ENCODE data around the gene HADH.

Gene HADH

DNA sequence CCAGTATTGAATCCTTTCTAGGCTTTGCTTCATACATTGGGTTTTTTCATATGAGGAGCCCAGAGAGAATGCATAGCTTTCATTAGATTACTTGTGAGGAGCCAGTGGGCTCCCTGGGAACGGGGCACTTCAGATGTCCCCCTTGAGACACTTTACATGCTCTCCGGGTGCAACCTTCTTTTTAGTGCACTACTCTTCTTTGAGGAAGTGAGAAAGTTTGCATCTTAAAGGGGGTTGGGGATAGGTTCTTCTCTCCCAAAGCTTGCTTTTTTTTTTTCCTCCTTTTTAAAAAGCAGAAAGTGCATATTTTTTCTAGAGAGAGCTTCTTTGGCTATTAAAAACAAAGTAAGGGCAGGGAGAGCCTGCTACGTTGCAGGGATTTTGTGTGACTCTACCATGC is 4.3 kb downstream of the HADH start:
- H3K27me3 ChIP-seq (replicated peaks; ENCODE audit: control insufficient read depth, insufficient read depth, low read length, poor library complexity, severe bottlenecking) = no peaks in the 10 kb centered on the region
- no peak for DNase-seq
- H3K4me1 ChIP-seq (ENCODE audit: control insufficient read depth, insufficient read depth, low read length, poor library complexity, severe bottlenecking) = peaks cover 2% of the 10 kb centered on the region
- no peak overlapping the region for H3K27ac ChIP-seq (ENCODE audit: insufficient read depth, low read length, poor library complexity, severe bottlenecking)
- H3K36me3 ChIP-seq (ENCODE audit: control insufficient read depth, insufficient read depth, low read length) = no peaks in the 10 kb centered on the region
- no peak overlapping the region for H3K4me3 ChIP-seq (ENCODE audit: insufficient read depth, low read depth, low read length, poor library complexity, severe bottlenecking)
- no peaks in the 10 kb centered on the region for H3K9me3 ChIP-seq (ENCODE audit: control insufficient read depth, low read length)

DNA sequence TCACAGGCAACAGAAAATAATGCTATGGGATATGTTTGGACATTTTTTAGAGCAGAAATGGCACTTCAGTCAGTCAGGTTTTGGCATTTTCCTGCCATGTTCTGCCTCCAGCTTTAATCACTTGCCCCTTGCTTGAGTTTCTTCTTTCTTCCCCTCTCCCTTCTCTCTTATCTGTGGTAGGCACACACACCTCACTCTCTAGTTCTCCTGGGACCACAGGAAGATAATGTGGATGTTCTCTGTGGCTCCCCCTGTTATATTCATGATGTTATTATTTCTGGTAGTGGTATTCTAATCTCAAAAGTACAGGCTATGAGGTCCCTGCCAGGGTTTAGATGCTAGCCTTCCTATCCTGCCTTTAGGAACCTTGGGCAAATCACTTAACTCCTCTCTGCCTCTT is 5.2 kb downstream of the HADH start:
- Histone ChIP-seq H3K27ac (ENCODE audit: insufficient read depth, low read length, poor library complexity, severe bottlenecking) (no peak overlapping the region), H3K9me3 (ENCODE audit: control insufficient read depth, low read length) (no peaks in the 10 kb centered on the region), H3K4me1 (ENCODE audit: control insufficient read depth, insufficient read depth, low read length, poor library complexity, severe bottlenecking) (no peaks in the 10 kb centered on the region), H3K4me3 (ENCODE audit: insufficient read depth, low read depth, low read length, poor library complexity, severe bottlenecking) (no peak overlapping the region), H3K36me3 (ENCODE audit: control insufficient read depth, insufficient read depth, low read length) (no peaks in the 10 kb centered on the region), H3K27me3 (replicated peaks; ENCODE audit: control insufficient read depth, insufficient read depth, low read length, poor library complexity, severe bottlenecking) (no peaks in the 10 kb centered on the region)
- no peak for DNase-seq

DNA sequence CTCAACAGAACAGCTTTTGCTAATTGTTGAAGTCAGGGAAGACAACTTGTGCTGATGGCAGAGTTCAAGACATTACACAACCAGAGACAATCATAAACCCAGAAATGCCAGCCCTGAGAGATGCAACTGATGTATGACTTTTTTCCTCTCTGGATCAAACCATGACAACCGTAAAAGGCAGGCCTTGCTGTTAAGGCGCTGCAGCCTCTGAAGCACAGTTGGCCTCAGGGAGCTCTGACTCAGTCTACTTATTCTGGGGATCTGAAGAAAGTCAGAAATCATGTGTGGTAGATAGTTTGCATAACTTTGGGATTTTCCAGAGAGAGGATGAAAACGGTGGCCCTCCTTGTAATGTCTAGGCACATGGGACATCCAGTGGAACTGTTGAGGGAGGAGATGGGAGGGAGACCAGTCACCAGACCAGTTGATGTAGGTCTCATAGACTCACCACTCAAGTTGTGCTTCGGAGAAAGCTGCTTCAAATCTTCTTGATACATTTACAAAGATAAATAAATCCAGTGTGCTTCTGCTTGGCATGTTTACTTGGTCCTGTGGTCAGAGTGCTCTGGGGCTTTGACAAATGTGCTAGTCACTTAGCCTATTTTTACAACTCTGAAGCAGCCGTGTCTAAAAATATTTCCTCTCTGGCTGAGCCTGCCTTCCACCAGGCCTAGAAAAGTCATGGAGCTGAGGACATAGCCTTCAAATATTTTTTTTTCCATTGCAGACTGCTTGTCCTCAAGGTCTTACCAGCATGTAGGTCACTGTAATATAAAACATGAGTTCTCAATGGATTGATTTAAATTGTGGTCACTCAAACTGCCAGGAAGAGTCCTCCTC is 7.5 kb downstream of the HADH start:
- no peaks in the 10 kb centered on the region for H3K27me3 ChIP-seq (replicated peaks; ENCODE audit: control insufficient read depth, insufficient read depth, low read length, poor library complexity, severe bottlenecking)
- H3K9me3 ChIP-seq (ENCODE audit: control insufficient read depth, low read length) = no peaks in the 10 kb centered on the region
- H3K27ac ChIP-seq (ENCODE audit: insufficient read depth, low read length, poor library complexity, severe bottlenecking) = no peak overlapping the region
- no peaks in the 10 kb centered on the region for H3K36me3 ChIP-seq (ENCODE audit: control insufficient read depth, insufficient read depth, low read length)
- H3K4me3 ChIP-seq (ENCODE audit: insufficient read depth, low read depth, low read length, poor library complexity, severe bottlenecking) = no peak overlapping the region
- H3K4me1 ChIP-seq (ENCODE audit: control insufficient read depth, insufficient read depth, low read length, poor library complexity, severe bottlenecking) = no peaks in the 10 kb centered on the region
- DNase-seq = no peak

DNA sequence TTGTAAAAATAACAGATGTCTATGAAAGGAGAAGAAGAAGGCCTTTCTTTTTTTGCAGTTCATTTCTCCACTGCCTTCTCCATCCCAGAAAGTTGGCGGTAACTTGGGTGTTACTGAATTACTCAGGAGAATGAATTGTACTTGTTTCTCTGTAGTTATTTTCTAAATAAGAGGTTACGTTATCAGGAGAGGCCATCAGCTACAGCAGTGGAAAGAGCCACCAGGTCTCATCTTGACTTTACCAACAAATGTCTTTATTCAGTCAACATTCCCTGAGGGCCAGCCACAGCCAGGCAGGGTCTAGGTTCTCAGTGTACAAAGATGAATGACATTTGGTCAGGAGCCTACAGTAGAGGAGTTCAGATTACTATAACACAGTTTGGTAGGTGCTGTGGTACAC is 8.1 kb downstream of the HADH start:
- Histone ChIP-seq H3K4me3 (ENCODE audit: insufficient read depth, low read depth, low read length, poor library complexity, severe bottlenecking) (no peak overlapping the region), H3K4me1 (ENCODE audit: control insufficient read depth, insufficient read depth, low read length, poor library complexity, severe bottlenecking) (no peaks in the 10 kb centered on the region), H3K27me3 (replicated peaks; ENCODE audit: control insufficient read depth, insufficient read depth, low read length, poor library complexity, severe bottlenecking) (no peaks in the 10 kb centered on the region), H3K9me3 (ENCODE audit: control insufficient read depth, low read length) (no peaks in the 10 kb centered on the region), H3K36me3 (ENCODE audit: control insufficient read depth, insufficient read depth, low read length) (no peaks in the 10 kb centered on the region), H3K27ac (ENCODE audit: insufficient read depth, low read length, poor library complexity, severe bottlenecking) (no peak overlapping the region)
- DNase-seq = no peak

DNA sequence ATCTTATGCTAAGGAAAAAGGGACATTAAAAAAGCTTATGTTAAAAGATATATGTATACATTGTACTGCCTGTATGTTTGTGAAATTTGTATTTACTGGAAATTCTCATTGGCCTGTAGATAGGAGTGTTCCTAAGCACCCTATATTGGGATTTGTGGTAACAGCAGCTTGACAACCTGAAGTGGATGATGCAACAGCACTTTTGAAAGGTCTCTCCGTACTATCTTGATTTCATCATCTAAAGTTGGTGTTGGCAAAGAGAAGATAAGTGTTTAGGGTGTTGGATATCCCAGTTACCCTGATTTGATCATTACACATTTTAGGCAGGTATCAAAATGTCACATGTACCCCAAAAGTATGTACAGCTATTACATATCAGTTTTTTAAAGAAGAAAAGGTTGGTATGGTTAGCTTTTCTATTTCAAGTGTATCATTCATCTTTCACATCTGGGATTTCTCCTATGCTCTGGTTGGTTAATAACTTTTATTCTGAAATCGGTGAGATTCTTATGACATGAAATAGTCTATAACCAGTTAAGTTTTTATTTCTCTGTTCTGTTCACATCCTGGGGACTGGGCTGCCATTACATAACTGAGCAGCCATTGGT is 10.3 kb downstream of the HADH start:
- Histone ChIP-seq H3K27me3 (replicated peaks; ENCODE audit: control insufficient read depth, insufficient read depth, low read length, poor library complexity, severe bottlenecking) (no peaks in the 10 kb centered on the region), H3K27ac (ENCODE audit: insufficient read depth, low read length, poor library complexity, severe bottlenecking) (no peak overlapping the region), H3K36me3 (ENCODE audit: control insufficient read depth, insufficient read depth, low read length) (no peaks in the 10 kb centered on the region), H3K4me1 (ENCODE audit: control insufficient read depth, insufficient read depth, low read length, poor library complexity, severe bottlenecking) (no peaks in the 10 kb centered on the region), H3K4me3 (ENCODE audit: insufficient read depth, low read depth, low read length, poor library complexity, severe bottlenecking) (no peak overlapping the region), H3K9me3 (ENCODE audit: control insufficient read depth, low read length) (no peaks in the 10 kb centered on the region)
- DNase-seq = no peak

DNA sequence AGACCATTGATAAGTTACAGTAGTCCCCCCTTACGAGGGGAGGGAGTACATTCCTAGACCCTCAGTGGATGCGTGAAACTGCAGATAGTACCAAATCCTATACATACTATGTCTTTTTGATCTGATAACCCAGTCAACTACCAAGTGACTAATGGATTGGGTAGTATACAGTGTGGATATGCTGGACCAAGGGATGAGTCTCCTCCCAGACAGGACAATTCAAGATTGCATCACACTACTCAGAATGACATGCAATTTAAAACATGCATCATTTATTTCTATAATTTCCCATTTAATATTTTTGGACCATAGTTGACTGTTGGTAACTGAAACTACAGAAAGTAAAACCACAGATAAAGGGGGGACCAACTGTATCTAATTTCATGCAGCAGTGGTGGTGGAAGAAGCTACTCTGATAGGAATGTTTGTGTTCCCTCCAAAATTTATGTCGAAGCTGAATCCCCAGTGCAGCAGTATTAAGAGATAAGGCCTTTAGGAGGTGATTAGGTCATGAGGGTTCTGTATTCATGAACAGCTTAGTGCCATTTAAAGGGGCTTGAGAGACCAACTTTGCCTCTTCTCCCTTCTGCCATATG is 11.9 kb downstream of the HADH start:
- no peak for DNase-seq
- Histone ChIP-seq H3K27me3 (replicated peaks; ENCODE audit: control insufficient read depth, insufficient read depth, low read length, poor library complexity, severe bottlenecking) (no peaks in the 10 kb centered on the region), H3K4me3 (ENCODE audit: insufficient read depth, low read depth, low read length, poor library complexity, severe bottlenecking) (no peak overlapping the region), H3K4me1 (ENCODE audit: control insufficient read depth, insufficient read depth, low read length, poor library complexity, severe bottlenecking) (no peaks in the 10 kb centered on the region), H3K9me3 (ENCODE audit: control insufficient read depth, low read length) (no peaks in the 10 kb centered on the region), H3K27ac (ENCODE audit: insufficient read depth, low read length, poor library complexity, severe bottlenecking) (no peak overlapping the region), H3K36me3 (ENCODE audit: control insufficient read depth, insufficient read depth, low read length) (no peaks in the 10 kb centered on the region)

DNA sequence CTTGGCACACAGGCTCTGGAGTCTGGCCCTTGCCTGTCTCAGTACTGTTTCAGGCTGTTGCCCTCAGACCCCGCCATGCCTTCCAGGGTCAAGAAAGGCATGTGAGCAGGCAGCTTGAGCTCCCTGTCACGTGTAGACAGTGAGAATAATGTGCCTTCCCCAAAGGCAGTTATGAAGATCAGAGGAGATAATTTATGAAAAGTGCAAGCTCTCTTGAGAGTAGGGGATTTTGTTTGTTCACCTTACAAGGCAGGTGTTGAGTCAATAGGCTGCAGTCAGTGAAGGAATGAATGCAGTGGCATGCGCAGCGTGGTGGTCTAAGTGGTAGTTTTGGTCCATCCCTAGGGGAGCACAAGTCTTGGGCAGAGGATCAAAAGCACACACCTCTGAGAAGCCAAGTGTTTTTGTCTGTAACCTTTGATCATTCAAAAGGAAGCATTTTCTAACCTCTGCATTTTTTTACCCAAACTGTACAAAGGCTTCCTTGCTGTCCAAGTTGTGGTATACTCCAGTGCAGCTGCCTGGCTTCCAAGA is 14.4 kb downstream of the HADH start:
- Histone ChIP-seq H3K4me1 (ENCODE audit: control insufficient read depth, insufficient read depth, low read length, poor library complexity, severe bottlenecking) (no peaks in the 10 kb centered on the region), H3K27ac (ENCODE audit: insufficient read depth, low read length, poor library complexity, severe bottlenecking) (no peak overlapping the region), H3K9me3 (ENCODE audit: control insufficient read depth, low read length) (no peaks in the 10 kb centered on the region), H3K27me3 (replicated peaks; ENCODE audit: control insufficient read depth, insufficient read depth, low read length, poor library complexity, severe bottlenecking) (no peaks in the 10 kb centered on the region), H3K36me3 (ENCODE audit: control insufficient read depth, insufficient read depth, low read length) (no peaks in the 10 kb centered on the region), H3K4me3 (ENCODE audit: insufficient read depth, low read depth, low read length, poor library complexity, severe bottlenecking) (no peak overlapping the region)
- no peak for DNase-seq

DNA sequence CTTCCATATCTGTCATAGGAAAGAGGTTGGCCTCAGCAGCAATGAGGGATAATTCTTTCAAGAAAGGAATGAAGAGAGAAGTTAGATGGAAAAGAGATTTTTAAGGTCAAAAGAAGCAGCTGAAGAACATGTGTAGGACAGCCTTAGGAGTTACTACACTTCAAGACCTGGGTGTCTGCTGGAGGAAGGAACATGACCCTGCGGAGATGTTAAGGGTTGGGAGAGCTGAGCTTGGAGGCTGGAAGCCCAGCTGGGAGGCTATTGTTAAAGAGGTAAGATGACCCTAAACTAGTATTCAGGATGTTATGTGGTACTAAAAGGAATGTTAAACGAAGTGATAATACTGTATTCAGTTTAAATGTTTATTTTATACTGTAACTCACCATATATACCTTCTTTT is 15.0 kb downstream of the HADH start:
- Histone ChIP-seq H3K9me3 (ENCODE audit: control insufficient read depth, low read length) (no peaks in the 10 kb centered on the region), H3K27me3 (replicated peaks; ENCODE audit: control insufficient read depth, insufficient read depth, low read length, poor library complexity, severe bottlenecking) (no peaks in the 10 kb centered on the region), H3K4me3 (ENCODE audit: insufficient read depth, low read depth, low read length, poor library complexity, severe bottlenecking) (no peak overlapping the region), H3K36me3 (ENCODE audit: control insufficient read depth, insufficient read depth, low read length) (no peaks in the 10 kb centered on the region), H3K4me1 (ENCODE audit: control insufficient read depth, insufficient read depth, low read length, poor library complexity, severe bottlenecking) (no peaks in the 10 kb centered on the region), H3K27ac (ENCODE audit: insufficient read depth, low read length, poor library complexity, severe bottlenecking) (no peak overlapping the region)
- no peak for DNase-seq

DNA sequence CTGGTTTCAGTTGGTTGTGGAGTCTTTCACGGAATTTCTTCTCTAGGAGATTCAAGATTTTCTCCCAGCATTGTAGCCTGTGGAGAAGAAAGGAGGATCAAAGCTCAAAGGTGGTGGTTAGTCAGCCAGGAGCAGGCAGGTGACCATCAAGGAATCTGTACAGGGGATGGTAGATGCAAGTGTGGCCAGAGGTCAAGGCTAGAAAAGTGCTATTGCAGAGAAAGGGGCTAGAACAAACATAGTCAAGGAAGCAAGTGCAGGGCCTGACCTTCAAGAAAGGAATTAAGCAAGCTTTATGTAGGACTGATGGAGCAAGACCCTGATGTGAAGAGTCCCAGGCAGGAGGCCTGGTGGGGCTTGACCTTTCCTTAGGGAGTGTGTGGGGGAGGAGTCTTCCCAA is 16.1 kb downstream of the HADH start:
- Histone ChIP-seq H3K4me1 (ENCODE audit: control insufficient read depth, insufficient read depth, low read length, poor library complexity, severe bottlenecking) (no peaks in the 10 kb centered on the region), H3K27me3 (replicated peaks; ENCODE audit: control insufficient read depth, insufficient read depth, low read length, poor library complexity, severe bottlenecking) (no peaks in the 10 kb centered on the region), H3K9me3 (ENCODE audit: control insufficient read depth, low read length) (no peaks in the 10 kb centered on the region), H3K36me3 (ENCODE audit: control insufficient read depth, insufficient read depth, low read length) (no peaks in the 10 kb centered on the region), H3K27ac (ENCODE audit: insufficient read depth, low read length, poor library complexity, severe bottlenecking) (no peak overlapping the region), H3K4me3 (ENCODE audit: insufficient read depth, low read depth, low read length, poor library complexity, severe bottlenecking) (no peak overlapping the region)
- DNase-seq = no peak

DNA sequence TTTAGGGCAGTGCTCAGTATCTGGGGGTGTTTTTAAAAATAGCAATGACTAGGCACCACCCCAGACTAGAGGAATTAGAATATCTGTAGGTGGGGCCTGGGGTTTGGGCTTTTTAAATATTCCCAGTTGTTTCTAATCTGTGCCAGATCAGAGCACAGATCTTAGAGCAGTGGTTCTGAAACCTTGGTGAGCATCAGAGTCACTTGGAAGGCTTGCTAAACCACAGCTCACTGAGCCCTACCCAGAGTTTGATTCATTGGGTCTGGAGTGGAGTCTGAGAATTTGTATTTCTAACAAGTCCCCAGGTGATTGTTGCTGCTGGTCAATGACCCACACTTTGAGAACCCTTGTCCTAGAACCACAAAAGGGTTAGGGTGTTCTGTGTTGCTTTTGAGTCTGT is 16.7 kb downstream of the HADH start:
- Histone ChIP-seq H3K27ac (ENCODE audit: insufficient read depth, low read length, poor library complexity, severe bottlenecking) (no peak overlapping the region), H3K4me3 (ENCODE audit: insufficient read depth, low read depth, low read length, poor library complexity, severe bottlenecking) (no peak overlapping the region), H3K27me3 (replicated peaks; ENCODE audit: control insufficient read depth, insufficient read depth, low read length, poor library complexity, severe bottlenecking) (no peaks in the 10 kb centered on the region), H3K9me3 (ENCODE audit: control insufficient read depth, low read length) (no peaks in the 10 kb centered on the region), H3K4me1 (ENCODE audit: control insufficient read depth, insufficient read depth, low read length, poor library complexity, severe bottlenecking) (no peaks in the 10 kb centered on the region), H3K36me3 (ENCODE audit: control insufficient read depth, insufficient read depth, low read length) (no peaks in the 10 kb centered on the region)
- no peak for DNase-seq
